HG02870 (cell line): ENCODE data around the gene OR6V1.

Experiments
- ATAC-seq: cut with Tn5 transposase; IDR thresholded peaks from one replicate; pipeline ENCODE4 v1.9.1; 2021; ENCODE audit warnings: mild to moderate bottlenecking, moderate library complexity; ENCODE audit not compliant: unreplicated experiment

Gene OR6V1

GRCh38 chr7:143052041-143052440 lies at the start of gene OR6V1:
TSS of gene OR6V1 (plus strand) at chr7:143052341. CDS start at chr7:143052341, 0 bp downstream.
- no peak for ATAC-seq

GRCh38 chr7:143002898-143003297 lies 49.2 kb upstream of the OR6V1 start:
- ATAC-seq: no peak

DNA sequence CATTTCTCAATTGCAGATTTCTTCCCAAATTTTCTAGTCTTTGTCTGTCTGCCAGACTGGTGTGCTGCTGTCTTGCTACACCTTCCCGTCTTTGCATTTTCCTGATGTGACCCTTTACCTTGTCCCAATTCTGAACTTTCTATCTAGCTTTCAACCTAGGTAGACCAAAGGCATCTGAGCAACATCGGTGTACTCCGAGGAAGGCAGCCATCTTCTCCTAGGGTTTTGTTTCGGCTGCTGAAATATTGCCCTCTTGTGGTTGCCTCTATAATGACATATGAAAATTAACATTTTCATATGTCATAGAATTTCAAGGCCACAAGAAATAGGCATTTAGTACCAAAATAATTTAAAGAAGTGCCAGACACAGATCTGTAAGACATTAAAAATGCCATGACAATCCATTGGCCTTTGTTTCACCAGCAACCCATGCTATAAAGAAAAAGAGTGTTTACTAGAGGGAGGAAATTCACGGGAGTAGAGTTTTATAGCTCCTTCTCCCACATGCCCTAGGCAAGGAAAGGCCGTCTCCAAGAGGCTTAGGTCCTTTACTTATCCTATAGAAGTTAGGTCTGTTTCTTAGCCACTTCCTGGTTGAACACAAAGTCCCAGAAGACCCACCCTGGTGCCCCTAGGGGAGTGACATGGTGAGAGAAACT lies 48.6 kb upstream of the OR6V1 start:
- peak; percentile 55 for ATAC-seq

- ATAC-seq: no peak
Observed at GRCh38 chr7:143005632-143006260, 46.4 kb upstream of the OR6V1 start.

- ATAC-seq: peak; percentile 89
Observed at GRCh38 chr7:143008007-143008901, 43.9 kb upstream of the OR6V1 start.

DNA sequence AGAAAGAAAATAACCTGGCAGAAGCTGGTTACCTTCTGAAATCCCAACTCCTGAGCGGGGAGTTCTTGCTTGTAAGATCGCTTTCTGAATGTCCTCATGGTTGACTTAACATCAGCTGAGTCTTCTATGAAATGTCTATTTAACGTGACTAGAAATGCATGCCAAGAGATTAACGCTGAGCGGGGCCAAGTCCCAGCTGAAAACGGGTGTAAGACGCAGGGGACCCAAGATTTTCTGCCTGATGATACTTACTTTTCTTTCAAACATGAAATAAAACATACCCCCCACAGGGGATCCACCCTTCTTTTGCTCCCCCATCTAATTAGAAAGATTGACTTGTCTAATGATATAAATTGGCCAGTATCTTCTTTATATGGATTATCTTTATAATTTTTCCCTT lies 40.1 kb upstream of the OR6V1 start:
- ATAC-seq: no peak

GRCh38 chr7:143012409-143012808 lies 39.7 kb upstream of the OR6V1 start:
- ATAC-seq: no peak

DNA sequence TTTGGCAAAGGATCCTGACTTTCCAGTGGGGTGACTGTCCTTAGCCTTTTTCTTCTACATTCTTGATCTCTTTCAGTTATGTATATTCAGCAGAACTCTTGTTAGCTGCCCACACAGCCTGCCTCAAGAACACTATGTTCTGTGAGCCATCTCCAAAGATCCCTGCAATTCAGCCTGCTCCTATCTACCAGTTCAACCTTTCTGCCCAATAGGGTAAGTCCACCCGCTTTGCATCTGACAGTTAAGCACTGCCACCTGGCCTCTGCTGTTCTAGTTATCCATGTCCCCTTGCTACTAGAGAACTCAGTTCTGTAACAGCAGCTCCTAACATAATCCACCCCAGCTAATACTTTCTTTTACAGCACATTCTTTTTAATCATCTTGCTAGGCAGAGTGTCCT lies 38.7 kb upstream of the OR6V1 start:
- no peak for ATAC-seq

GRCh38 chr7:143013893-143014292 lies 38.2 kb upstream of the OR6V1 start:
- ATAC-seq: no peak

- ATAC-seq: peak; percentile 99
Observed at GRCh38 chr7:143015084-143015483, 37.1 kb upstream of the OR6V1 start.

DNA sequence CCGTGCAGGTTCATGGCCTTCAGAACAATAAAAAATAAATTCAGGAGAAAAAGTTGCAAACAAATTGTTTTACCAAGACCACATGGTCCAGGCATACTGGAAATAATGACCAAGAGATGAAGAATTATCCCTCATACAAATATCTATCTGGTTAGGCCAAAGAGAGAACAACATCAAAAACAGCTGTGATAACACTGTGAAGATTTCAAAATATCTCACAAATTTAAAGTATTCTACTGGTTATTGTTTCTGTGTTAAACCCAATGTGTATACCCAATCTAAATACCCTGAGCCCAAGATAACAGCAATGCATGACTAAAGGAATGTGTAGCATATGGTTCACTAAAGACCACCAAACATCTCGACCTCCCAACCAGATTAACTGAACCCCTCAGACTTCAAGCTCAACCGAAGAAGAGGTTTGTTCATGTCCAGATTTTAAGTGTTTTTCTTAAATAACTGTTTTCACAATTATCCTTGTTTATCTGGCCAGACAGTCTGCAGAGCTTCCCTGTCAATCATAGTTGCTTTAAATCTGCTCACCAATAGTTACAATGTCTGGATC lies 36.1 kb upstream of the OR6V1 start:
- no peak for ATAC-seq

DNA sequence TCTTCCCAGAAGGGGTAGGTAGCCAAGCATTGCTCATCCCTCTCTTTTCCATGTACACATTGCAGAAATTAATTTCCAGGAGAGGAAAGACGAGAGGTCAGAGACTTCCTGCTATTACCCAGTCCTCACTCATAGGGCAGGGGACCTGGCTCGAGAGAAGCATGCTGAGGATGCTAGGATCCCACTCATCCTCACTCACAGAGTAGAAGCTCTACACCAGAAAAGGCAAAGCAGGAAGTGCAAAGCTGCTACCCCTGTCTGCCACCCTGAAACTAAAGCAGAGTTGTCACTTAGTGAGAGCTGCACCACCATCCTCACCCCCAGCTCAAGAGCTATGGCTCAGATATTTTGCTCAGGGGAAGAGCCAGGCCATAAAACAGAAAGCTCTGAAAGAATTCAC lies 35.1 kb upstream of the OR6V1 start:
- no peak for ATAC-seq

GRCh38 chr7:143018931-143019330 lies 33.2 kb upstream of the OR6V1 start:
- no peak for ATAC-seq

- ATAC-seq: no peak
Observed at GRCh38 chr7:143023047-143023446, 29.1 kb upstream of the OR6V1 start.

- no peak for ATAC-seq
Observed at GRCh38 chr7:143025371-143025770, 26.8 kb upstream of the OR6V1 start.

- ATAC-seq: no peak
Observed at GRCh38 chr7:143027032-143027431, 25.1 kb upstream of the OR6V1 start, which contains the start of gene OR9A2. TSS of gene OR9A2 (minus strand) at chr7:143027132. CDS start at chr7:143027132, 0 bp downstream.

GRCh38 chr7:143027683-143028082 lies 24.5 kb upstream of the OR6V1 start:
- ATAC-seq: no peak

DNA sequence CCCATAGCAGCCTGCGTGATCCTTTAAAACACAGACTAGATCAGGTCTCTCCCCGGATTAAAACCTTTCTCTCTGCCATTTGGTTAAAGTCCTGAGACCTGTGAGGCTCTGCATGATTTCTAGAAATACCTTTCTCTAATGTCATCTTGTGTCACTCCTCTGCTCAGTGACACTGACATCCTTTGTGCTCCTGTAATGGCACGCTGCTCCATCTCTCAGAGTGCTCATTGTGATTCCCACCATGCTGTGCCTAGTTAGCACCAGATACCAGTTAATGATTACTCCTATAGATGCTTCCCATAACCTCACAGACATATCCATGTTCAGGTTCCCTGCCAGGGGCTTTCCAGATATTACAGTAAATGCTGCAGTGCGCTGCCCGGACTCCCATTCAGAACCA lies 13.5 kb upstream of the OR6V1 start:
- ATAC-seq: no peak

DNA sequence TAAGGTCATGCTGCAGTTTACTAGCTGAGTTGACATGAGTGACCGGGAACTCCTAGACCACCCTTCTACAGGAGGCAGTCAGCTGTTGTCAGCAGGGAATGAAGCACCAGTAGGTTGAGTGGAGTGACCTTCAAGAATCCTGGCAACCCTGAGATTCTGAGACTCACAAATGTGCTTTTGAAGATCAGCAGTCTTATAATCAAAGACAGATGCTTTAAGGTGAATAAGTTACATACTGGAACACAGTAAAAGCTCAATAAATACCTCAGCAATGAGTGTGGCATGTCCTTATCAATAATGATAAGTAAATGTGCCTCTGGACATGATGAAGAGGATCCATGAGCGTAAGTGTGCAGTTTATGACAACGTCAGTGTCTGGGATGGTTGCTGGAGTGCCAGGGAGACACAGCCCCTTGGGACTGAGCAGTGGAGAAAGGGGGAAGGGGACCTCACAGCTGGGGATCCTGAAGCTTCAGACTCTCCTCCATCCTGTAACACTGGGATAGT lies 11.9 kb upstream of the OR6V1 start:
- no peak for ATAC-seq

- ATAC-seq: no peak
Observed at GRCh38 chr7:143041346-143041745, 10.8 kb upstream of the OR6V1 start.

DNA sequence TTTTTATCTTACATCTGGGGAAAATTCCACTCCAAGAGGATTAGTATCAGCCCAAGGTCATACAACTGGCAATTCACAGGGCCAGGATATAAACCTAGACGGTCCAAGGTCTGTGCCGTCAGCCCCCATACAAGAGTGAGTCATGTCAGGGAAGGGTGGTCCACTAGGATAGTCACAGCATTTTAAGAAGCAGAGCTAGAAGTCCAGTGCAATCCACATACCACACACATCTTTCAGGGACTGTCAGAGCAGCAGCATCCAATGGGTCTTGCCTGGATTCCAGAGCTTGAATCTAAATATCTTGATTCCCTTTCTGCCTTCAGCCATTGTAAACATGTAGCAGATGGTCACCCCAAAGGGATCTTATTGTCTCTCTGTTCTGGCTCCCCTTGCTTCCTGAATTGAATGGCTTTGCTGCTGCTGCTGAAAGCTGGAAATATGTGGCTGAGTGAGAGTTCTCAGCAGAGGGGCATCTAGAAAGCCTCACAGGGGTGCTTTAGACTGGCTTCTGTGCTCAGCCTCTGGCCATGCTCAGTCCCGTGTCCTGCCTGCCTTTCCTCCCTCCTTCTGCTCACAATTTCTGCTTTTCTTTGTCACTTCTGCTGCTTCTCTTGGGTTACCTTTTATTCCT lies 9.9 kb upstream of the OR6V1 start:
- ATAC-seq: no peak
